ENCODE data around the gene AAR2.

- TF ChIP-seq PBX3 (IDR thresholded peaks at IDR 0.05) (no peak), CTCF (IDR thresholded peaks at IDR 0.05) (no peak), TAF1 (IDR thresholded peaks at IDR 0.05; ENCODE audit: borderline replicate concordance, low read depth, low read length) (no peak), RAD21 (IDR thresholded peaks at IDR 0.05; ENCODE audit: low read length) (no peak), JUND (IDR thresholded peaks at IDR 0.05) (no peak)
These were observed 6.3 kb upstream of the AAR2 start for GRCh38 chr20:36230019-36230418.

Data from SK-N-SH (cell line).